ENCODE measurements around the gene LAMB3.

- TF ChIP-seq EZH2 (IDR thresholded peaks at IDR 0.05; ENCODE audit: borderline replicate concordance, insufficient read depth, low read length, poor library complexity, severe bottlenecking) = no peak
- TF ChIP-seq, protein P1, sequence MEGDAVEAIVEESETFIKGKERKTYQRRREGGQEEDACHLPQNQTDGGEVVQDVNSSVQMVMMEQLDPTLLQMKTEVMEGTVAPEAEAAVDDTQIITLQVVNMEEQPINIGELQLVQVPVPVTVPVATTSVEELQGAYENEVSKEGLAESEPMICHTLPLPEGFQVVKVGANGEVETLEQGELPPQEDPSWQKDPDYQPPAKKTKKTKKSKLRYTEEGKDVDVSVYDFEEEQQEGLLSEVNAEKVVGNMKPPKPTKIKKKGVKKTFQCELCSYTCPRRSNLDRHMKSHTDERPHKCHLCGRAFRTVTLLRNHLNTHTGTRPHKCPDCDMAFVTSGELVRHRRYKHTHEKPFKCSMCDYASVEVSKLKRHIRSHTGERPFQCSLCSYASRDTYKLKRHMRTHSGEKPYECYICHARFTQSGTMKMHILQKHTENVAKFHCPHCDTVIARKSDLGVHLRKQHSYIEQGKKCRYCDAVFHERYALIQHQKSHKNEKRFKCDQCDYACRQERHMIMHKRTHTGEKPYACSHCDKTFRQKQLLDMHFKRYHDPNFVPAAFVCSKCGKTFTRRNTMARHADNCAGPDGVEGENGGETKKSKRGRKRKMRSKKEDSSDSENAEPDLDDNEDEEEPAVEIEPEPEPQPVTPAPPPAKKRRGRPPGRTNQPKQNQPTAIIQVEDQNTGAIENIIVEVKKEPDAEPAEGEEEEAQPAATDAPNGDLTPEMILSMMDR (IDR thresholded peaks at IDR 0.05; ENCODE audit: poor library complexity, severe bottlenecking) = peak; percentile 91
- no peak for TF ChIP-seq POLR2AphosphoS5 (IDR thresholded peaks at IDR 0.05)
- peak; percentile 91 for TF ChIP-seq SMC3 (conservative IDR thresholded peaks at IDR 0.05; ENCODE audit: poor library complexity)
- TF ChIP-seq RAD21 (conservative IDR thresholded peaks at IDR 0.05) = peak; percentile 88
- no peak for TF ChIP-seq EP300 (conservative IDR thresholded peaks at IDR 0.05; ENCODE audit: poor library complexity, severe bottlenecking)
- TF ChIP-seq MXI1 (conservative IDR thresholded peaks at IDR 0.05; ENCODE audit: poor library complexity, severe bottlenecking) = no peak
These were observed 50.2 kb downstream of the LAMB3 start for GRCh38 chr1:209601809-209602657.
